SIG-M5 (cell line): ENCODE measurements around the gene CBX5.
"Not testable (repeated sequence)": the region's sequence is repeated elsewhere in the genome, so short reads cannot be mapped to it uniquely, and the experiment has no call there.

ENCODE experiments used
- DNase-seq: peaks from one replicate; lab custom pipeline; 2025; lab: John Stamatoyannopoulos, UW

The CBX5 gene

GRCh38 chr12:54279632-54280467 is at the start of gene CBX5:
CBX5 (minus strand) TSS chr12:54280122; CDS start chr12:54257650, 22,472 bp downstream.
- peak; percentile 96 for DNase-seq

DNA sequence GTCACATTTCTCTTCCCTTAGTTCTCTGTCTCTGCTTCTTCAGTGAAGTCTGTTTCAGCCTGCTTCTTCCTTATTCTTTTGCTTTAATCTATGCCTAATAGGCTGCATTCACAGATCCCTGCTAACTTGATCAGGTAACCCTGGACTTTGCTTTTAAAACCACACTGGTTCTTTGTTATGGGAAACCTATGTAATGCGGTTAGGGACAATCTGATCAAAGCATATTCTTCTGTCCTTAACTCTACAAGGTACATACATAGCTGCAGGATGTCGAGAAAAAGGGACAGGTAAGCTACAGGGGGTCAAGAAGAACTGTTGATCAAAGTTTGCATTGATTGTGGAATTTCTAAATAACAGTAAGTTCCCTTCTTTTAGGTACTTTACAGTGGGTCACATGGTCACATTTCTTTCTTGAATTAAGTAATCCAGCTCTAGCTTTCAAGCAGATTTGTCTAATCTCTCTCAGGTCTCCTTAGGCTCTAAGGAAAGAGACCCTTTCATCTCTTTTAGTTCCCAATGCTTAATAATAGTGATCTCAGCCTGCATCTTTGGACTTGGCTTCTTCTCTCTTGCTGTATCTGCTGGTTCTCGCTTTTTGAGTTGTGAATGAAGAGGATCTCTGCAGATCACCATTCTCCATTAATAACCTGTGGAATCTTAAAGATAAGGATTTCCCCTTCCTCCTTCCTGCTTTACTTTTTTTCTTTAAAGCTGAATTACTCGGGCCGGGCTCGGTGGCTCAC is 48.8 kb upstream of the CBX5 start:
- no peak for DNase-seq

GRCh38 chr12:54325442-54326109 is 45.7 kb upstream of the CBX5 start:
- DNase-seq: not testable (repeated sequence)

DNA sequence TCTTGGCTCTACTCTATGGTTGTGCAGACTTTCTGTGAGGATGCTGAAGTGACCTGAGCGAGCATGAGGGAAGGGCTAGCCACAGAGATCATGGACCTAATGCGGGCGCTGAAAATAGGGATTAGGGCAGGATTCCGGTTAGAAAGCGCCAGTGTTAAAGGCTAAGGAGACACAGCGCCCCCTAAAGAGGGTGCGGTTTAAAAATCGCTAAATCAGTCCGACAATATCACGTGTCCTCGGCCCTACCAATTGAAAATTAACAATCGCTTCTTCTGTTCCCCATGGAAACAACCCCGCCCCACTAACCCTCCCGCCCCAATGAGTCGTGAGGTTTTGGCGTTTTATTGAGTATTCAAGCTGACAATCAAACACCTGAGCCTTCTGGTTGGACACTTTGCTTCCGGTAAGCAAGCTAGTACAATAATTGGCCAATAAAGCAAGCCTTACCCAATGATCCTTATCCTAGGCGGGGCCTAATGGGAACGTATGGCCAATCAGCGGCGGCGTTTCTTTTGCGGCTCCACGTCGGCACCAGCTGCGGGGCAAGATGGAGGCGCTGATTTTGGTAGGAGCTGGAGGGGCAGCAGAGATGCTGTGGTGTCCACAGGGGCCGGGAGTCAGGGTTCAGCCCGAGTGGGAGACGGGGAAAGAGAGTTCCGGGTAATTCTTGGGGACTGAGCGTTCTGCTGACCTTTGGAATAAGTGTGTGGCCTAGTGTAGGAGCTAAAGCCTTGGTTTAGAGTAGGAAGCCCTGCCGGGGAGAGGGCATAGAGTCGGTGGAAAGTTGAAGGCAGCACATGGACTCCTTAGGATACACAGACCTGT is 44.9 kb upstream of the CBX5 start, which contains the start of gene COPZ1:
TSS of gene COPZ1 (plus strand) at position 515 of the 825 bp plus-strand sequence. CDS start at position 548, 33 bp downstream.
- peak; percentile 99 for DNase-seq

GRCh38 chr12:54321363-54321762 is 41.4 kb upstream of the CBX5 start:
- DNase-seq: no peak

DNA sequence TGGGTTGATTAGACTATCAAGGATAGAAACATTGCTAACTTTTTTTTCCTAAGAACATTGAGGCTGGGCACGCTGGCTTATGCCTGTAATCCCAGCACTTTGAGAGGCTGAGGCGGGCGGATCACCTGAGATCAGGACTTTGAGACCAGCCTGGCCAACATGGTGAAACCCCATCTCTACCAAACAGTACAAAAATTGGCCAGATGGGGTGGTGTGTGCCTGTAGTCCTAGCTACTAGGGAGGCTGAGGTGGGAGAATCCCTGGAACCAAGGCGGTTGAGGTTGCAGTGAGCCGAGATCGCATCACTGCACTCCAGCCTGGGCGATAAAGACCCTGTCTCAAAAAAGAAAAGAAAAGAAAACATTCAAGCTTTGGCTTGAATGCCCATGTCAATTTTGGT is 32.4 kb upstream of the CBX5 start:
- not testable (repeated sequence) for DNase-seq

DNA sequence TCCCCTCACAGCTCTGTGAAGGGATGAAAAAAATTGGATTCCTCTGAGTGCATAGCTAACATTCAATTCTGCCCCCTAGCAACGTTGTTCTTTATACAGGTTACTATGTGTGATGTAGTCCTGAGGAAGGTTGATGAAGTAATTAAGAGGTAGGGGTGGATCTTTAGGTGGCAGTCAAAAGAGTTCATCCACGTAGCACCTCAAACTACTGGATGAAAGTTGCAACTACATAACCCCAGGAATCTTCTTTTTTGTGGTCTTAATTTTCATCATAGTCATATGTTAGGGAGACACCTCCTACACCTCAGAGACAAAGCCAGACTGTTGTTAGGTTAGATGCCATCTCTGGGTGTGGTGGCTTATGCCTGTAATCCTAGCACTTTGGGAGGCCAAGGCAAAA is 31.1 kb upstream of the CBX5 start:
- no peak for DNase-seq

- DNase-seq: peak; percentile 64
Measured at GRCh38 chr12:54306925-54307741, 27.2 kb upstream of the CBX5 start.

GRCh38 chr12:54304187-54304810 is 24.4 kb upstream of the CBX5 start:
- DNase-seq: peak; percentile 82

GRCh38 chr12:54303640-54304039 is 23.7 kb upstream of the CBX5 start:
- no peak for DNase-seq

DNA sequence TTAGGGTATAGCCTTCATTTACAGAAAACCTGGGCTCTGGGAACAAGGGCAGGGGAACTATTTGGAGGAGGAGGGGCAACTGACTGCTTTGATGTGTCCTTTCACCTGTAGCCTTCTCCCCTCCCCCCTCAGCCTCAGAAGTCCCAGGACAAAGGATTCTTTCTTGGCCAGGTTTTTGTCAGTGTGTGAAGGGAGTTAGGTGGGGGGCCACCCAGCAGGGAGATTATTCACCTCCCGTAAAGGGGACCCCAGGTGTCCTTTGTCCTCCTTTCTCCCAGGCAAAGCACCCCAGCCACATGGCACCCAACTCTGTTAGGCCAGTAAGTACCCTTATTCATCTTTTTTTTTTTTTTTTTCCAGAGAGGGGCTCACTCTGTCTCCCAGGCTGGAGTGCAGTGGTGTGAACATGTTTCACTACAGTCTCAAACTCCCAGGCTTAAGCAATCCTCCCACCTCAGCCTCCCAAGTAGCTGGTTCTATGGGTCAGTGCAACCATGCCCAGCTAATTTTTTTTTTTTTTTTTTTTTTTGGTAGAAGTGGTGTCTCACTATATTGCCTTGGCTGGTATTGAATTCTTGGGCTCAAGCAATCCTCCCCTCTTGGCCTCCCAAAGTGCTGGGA is 21.6 kb upstream of the CBX5 start:
- no peak for DNase-seq

- DNase-seq: no peak
Measured at GRCh38 chr12:54300732-54301427, 21.0 kb upstream of the CBX5 start, which contains the start of gene NFE2. NFE2 (minus strand) TSS chr12:54301015; CDS start chr12:54295248, 5,767 bp downstream.

GRCh38 chr12:54300225-54300731 is 20.4 kb upstream of the CBX5 start:
- DNase-seq: no peak

DNA sequence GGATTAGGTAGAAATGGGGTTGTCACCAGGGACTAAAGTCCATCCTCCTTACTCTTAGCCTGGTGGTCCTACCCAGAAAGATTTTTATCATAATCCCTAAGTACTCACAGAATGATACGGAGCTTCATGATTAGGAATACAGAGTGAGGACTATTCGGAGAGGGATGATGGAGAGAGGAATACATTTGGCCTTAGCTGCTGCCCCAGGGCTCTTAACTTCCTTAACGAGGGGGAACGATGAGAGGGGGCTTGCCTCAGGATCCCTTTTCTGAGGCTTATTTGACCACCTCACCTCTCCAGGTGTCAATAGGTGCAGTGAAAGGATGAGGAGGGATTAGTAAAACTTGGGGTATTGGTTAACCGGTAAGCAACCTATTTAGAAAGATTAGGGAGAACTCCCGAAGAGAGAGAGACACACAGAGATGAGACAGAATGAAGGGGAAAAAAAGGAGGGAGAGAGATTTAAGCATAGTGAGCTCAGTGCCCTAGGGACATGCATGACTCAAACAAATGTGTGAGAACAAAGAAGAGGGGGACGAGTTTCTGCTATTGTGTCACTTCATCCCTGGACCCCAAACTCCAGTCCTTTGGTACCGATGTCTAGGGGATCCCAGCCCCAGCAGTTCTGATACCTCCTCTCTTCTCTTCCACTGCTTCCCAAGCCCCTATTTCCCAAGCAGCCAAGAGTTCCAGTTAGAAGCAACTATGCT is 19.7 kb upstream of the CBX5 start:
- DNase-seq: no peak

- no peak for DNase-seq
Measured at GRCh38 chr12:54298904-54299303, 19.0 kb upstream of the CBX5 start.

GRCh38 chr12:54296393-54297099 is 16.6 kb upstream of the CBX5 start:
- no peak for DNase-seq

DNA sequence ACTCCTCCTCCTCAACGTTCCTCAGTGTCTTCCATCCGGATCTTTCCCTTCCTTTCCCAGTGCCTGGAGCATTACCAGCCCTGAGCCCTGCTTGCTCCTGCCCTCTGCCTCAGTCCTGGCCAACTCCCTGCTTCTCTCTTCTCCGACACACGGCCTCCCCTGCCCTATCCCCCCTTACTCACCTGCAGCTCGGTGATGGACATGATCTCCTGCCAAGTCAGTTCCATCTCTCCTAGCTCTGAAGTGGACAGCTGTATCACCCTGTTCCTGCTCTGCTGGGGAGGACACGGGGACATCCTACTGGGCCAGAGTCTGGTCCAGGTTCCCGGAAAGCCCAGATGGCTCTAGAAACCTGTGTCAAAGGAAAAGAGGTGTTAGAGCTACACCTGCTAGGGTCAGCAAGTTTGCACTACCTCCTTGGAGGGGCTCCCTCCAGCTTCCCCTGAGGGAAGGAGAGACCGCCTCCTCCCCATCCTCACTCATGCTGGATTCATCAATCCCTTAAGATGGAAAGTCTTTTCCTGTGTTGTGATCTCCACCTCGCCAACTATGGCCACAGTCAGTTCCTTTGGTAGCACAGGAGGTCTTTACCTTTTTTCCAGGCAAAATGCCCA is 15.1 kb upstream of the CBX5 start:
- no peak for DNase-seq
